DMS53 (cell line): Measurements from ENCODE around the gene FRS3.

ENCODE experiments used
- DNase-seq: peaks from one replicate; lab custom pipeline; 2025; lab: John Stamatoyannopoulos, UW

Gene FRS3

DNA sequence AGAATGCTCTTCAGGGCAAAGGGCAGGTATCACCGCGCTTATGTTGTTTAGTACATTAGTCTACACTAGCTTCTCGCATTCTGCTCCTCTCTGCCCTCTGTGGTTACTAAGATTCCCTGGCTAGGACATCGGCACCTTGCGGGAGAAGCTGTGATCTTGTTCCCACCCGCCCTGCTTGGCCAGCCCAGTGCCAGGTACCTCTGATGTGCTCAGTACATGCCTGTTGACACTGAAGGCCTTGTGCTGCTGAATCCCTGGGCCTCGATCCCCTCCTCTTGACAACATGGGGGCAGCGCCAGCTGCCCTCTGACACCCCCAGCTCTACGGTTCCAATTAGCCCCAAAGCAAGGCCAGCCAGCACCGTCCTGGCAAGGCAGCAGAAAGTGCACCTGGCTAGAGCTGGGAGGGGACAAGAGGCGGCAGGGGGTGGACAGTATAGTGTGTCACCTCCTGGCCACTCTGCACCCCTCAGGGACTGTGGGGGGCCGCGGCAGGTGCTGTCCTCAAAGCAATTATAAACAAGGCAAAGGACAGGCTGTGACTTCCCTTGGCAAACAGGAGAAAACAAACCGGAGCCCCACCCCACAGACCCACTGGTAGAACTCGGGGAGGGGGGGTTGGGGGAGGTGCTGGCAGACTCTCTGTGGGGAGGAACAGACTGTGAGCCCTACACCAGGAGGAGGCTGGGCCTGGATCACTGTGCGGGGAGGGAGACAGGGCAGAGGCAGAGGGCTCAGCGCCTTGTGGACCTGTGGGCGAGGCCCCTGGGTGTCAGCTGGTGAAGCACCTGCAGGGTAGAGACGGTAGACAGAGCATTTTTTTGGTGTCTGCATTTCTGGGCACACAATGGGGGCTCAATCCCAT is 51.4 kb downstream of the FRS3 start:
- DNase-seq: peak; percentile 47

- DNase-seq: no peak
These were observed 52.0 kb downstream of the FRS3 start for GRCh38 chr6:41727705-41728072.

- DNase-seq: no peak
These were observed 52.8 kb downstream of the FRS3 start for GRCh38 chr6:41726876-41727275.

DNA sequence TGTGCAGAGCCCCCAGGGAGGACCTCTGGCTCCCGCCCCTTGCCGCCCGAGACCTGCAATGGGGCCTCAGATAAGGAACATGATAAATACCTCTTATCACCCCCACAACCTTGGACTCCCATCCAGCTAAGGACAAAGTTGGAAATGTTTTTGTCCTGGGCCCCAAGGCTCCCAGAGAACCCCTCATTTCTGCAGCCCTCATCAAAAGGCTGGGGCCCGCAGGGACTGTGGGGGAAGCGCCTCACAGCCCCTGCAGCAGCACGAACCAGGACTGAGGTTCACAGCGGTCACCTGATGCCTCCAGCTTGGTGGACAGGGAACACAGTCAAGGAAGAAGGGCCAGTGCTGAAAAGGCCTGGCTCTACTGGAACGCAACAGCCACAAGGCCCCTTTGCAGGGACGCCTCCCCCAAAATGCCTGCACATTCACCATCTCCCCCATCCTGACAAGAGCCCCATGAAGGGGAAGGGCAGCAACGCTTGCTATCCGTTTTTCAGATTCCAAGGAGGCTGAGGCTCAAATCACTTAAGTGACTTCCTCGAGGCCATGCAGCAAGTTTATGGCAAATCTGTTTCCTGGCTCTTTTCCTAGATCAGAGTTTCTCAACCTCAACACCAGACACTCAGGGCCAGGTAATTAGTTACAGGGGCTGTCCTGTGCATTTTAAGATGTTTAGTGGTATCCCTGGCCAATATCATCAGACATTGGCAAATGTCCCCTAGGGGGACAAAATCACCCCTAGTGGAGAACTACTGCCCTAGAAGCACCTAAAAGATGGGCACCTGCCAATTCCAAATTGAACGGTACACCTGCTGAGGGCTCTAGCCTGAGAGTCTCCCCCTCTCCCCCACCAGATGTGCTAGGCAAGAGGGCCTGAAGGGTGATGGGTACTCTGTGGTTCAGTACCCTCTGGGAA is 54.9 kb downstream of the FRS3 start:
- no peak for DNase-seq

DNA sequence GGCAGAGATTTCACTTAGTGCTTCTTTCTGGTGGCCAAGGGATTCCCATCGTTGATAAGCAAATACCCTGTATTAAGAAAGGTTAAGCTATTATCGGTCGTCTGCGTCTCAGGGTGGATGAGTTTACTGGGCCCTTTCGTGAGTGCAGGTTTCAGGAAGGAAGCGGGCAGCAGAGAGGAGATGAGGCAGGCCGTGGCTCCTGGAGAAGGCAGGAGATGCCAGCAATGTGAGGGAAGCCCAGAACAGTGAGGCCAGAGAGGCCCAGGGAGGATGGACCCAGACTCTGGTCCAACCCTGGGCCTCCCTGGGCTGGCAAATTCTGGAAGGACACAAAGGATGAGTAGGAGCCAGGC is 55.5 kb downstream of the FRS3 start:
- no peak for DNase-seq

GRCh38 chr6:41723530-41724227 is 56.0 kb downstream of the FRS3 start:
- DNase-seq: no peak

GRCh38 chr6:41722969-41723529 is 56.7 kb downstream of the FRS3 start:
- DNase-seq: no peak

- no peak for DNase-seq
These were observed 58.3 kb downstream of the FRS3 start for GRCh38 chr6:41721414-41721813.

GRCh38 chr6:41720783-41721182 is 58.9 kb downstream of the FRS3 start:
- DNase-seq: no peak

GRCh38 chr6:41720262-41720620 is 59.5 kb downstream of the FRS3 start:
- DNase-seq: no peak
